Sigmoid colon (tissue), 4 donors: Measurements from ENCODE around the gene FAM117A.

Source experiments
- CTCF ChIP-seq, 4 experiments: fragments of 450-650 bp in 3 of 4; fragments of 200-600 bp in 1 of 4; IDR thresholded peaks; one replicate each; pipeline ENCODE4 v1.5.1; 2016 to 2019; ENCODE audit warnings: antibody characterized with exemption in 4 of 4, mild to moderate bottlenecking in 3 of 4, moderate library complexity in 2 of 4
- POLR2A ChIP-seq, 2 donors: fragments of 450-650 bp; IDR thresholded peaks; one replicate each; pipeline ENCODE4 v1.6.1; 2016; ENCODE audit warnings: antibody characterized with exemption in 2 of 2, mild to moderate bottlenecking in 2 of 2, moderate library complexity in 2 of 2
- POLR2AphosphoS5 ChIP-seq, 4 donors: sonication (generic); formaldehyde crosslinking; IDR thresholded peaks; one replicate each; pipeline ENCODE4 v1.6.1; 2017; ENCODE audit warnings: antibody characterized with exemption in 4 of 4

GRCh38 chr17:49664706-49665211 lies 99.2 kb downstream of the FAM117A start:
- TF ChIP-seq CTCF (IDR thresholded peaks at IDR 0.05) (no peak), POLR2A (IDR thresholded peaks at IDR 0.05) (no peak), POLR2AphosphoS5 (IDR thresholded peaks at IDR 0.05) (no peak)
